ENCODE results near the gene KCNC4.

- TF ChIP-seq REST (IDR thresholded peaks at IDR 0.05; ENCODE audit: borderline replicate concordance) (no peak), EZH2 (IDR thresholded peaks at IDR 0.05; ENCODE audit: borderline replicate concordance, insufficient read depth, low read length, poor library complexity, severe bottlenecking) (no peak), CTCF (IDR thresholded peaks at IDR 0.05; ENCODE audit: poor library complexity, severe bottlenecking) (no peak), EP300 (conservative IDR thresholded peaks at IDR 0.05; ENCODE audit: poor library complexity, severe bottlenecking) (no peak), RAD21 (conservative IDR thresholded peaks at IDR 0.05) (no peak), POLR2AphosphoS5 (IDR thresholded peaks at IDR 0.05) (no peak)
Observed at GRCh38 chr1:110212169-110213142, 2.3 kb downstream of the KCNC4 start.
